Muscle layer of duodenum (tissue), 2 donors: Measurements from ENCODE around the gene PRF1.
"Not testable (repeated sequence)": the region's sequence is repeated elsewhere in the genome, so short reads cannot be mapped to it uniquely, and the experiment has no call there.

Source experiments
- H3K27ac ChIP-seq: one replicate; pipeline ENCODE4 v1.7.0; 2013; ENCODE audit warnings: mild to moderate bottlenecking, low read length
- H3K27me3 ChIP-seq: one replicate; pipeline ENCODE4 v1.7.0; 2013; ENCODE audit warnings: low read depth, mild to moderate bottlenecking, control low read depth, low read length
- H3K36me3 ChIP-seq, 2 donors: one replicate each; pipeline ENCODE4 v1.7.0; 2013; ENCODE audit warnings: low read length in 2 of 2, control low read depth in 1 of 2, mild to moderate bottlenecking in 1 of 2; ENCODE audit not compliant: insufficient read depth in 2 of 2, control insufficient read depth in 1 of 2
- H3K4me1 ChIP-seq, 2 donors: one replicate each; pipeline ENCODE4 v1.7.0; 2013; ENCODE audit warnings: low read length in 2 of 2, mild to moderate bottlenecking in 2 of 2, control low read depth in 1 of 2, moderate library complexity in 1 of 2; ENCODE audit not compliant: insufficient read depth in 2 of 2, control insufficient read depth in 1 of 2
- H3K4me3 ChIP-seq, 2 donors: one replicate each; pipeline ENCODE4 v1.7.0; 2013; ENCODE audit warnings: low read length in 2 of 2, low read depth in 1 of 2, mild to moderate bottlenecking in 1 of 2
- H3K9me3 ChIP-seq, 2 donors: one replicate each; pipeline ENCODE4 v1.7.0; 2013; ENCODE audit warnings: low read length in 2 of 2, control low read depth in 1 of 2, mild to moderate bottlenecking in 1 of 2; ENCODE audit not compliant: control insufficient read depth in 1 of 2
- donor health status: healthy.

PRF1 gene

DNA sequence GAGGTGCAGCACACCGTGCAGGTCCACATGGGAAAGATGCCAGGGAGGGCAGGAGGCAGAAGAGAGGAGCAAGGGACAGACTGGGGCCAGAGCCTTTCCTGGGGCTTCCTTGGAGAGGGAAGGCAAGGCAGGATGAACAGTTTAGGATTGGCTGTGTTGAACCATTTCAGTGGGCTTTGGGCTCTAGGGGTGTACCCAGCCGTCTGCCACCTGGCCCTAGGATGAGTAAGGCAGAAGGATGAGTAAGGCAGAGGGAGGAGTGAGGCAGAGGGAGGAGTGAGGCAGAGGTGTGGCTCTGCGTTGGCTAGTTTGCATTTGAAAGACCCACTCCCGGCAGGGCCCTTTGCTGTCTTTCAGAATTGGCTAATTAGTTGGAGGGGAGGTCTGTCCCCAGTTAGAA, 31.5 kb upstream of the PRF1 start:
- Histone ChIP-seq H3K9me3 (no peaks in the 10 kb centered on the region), H3K4me1 (no peaks in the 10 kb centered on the region), H3K4me3 (no peak overlapping the region), H3K36me3 (no peaks in the 10 kb centered on the region), H3K27me3 (no peaks in the 10 kb centered on the region), H3K27ac (no peak overlapping the region)

DNA sequence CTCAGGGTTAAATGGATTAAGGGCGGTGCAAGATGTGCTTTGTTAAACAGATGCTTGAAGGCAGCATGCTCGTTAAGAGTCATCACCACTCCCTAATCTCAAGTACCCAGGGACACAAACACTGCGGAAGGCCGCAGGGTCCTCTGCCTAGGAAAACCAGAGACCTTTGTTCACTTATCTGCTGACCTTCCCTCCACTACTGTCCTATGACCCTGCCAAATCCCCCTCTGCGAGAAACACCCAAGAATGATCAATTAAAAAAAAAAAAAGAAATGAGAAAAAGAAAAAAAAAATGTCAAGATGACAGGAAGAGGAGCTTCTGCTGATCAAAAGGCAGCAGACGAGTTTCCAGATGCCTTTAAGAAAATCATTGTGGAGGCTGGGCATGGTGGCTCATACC, 29.2 kb upstream of the PRF1 start:
- H3K9me3 ChIP-seq, H3K4me1 ChIP-seq, H3K27me3 ChIP-seq, H3K27ac ChIP-seq, H3K36me3 ChIP-seq, H3K4me3 ChIP-seq: not testable (repeated sequence)

DNA sequence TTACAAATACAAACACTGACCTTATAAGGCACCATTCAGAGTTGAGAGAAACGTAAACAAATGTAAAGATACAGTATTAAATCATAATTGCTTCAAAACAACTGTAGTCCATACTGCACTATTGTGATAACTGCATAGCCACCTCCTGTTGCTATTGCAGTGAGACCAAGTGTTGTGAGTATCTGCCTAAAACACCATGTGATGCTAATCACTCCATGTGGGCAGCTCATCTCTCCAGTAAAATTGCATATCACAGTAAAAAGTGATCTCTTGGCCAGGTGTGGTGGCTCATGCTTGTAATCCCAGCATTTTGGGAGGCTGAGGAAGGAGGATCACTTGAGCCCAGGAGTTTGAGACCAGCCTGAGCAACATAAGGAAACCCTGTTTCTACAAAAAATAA, 26.8 kb upstream of the PRF1 start:
- H3K4me1 ChIP-seq, result no peaks in the 10 kb centered on the region
- no peaks in the 10 kb centered on the region for H3K9me3 ChIP-seq
- no peaks in the 10 kb centered on the region for H3K36me3 ChIP-seq
- no peak overlapping the region for H3K27ac ChIP-seq
- no peaks in the 10 kb centered on the region for H3K27me3 ChIP-seq
- H3K4me3 ChIP-seq, result no peak overlapping the region

DNA sequence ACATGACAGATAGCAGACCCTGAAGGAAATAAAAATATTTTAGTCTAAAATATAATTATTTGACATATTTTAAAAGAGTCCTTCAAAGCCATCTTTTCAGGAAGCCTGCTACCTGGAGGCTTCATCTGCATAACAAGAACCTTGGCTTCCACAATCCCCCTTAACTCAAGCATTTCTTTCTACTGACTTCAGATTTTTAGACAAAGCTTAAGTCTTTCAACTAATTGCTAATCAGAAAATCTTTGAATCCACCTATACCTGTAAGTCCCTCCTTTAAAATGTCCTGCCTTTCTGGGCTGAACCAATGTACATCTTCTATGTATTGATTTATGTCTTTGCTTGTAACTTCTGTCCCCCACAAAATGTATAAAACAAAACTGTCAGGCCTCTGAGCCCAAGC, 23.5 kb upstream of the PRF1 start:
- Histone ChIP-seq H3K36me3 (no peaks in the 10 kb centered on the region), H3K4me1 (no peaks in the 10 kb centered on the region), H3K27me3 (no peaks in the 10 kb centered on the region), H3K9me3 (no peaks in the 10 kb centered on the region), H3K4me3 (no peak overlapping the region), H3K27ac (no peak overlapping the region)

DNA sequence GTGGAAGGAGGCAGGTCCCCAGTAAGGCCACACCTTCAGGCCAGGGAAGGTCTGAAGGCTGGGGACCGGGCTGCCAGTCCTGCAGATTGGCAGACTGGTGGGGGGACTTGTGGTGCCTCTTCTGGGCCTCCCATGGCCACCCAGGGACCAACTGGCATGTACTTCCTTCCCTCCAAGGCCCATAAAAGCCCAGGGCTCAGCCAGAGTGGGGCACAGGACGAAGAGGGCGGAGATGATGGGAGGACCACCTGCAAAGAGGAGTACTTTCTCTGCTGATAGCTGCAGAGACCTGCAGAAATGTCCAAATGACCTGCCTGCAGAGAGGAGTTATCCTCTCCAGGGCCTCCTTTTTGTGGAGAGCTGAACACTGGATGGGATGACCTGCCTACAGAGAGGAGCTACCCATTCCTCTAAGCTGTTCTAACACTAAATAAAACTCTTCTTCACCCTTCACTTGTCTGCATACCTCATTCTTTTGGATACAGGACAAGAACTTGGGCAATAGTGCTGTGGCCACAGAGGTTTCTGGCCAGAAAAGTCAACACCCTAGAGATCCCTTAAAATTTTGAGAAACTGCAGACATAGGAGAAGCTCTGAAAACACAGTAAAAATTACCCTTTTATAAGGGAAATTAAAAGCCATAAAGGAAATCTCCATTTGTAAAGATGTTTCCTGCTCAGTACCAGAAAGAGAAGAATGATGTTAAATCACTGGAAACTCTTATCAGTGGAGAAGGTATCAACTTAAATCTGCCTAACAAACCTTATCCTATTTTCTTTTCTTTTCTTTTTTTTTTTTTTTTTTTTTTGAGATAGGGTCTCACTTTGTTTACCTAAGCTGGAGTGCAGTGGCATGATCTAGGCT, 20.7 kb upstream of the PRF1 start:
- Histone ChIP-seq H3K36me3 (no peaks in the 10 kb centered on the region), H3K27ac (no peak overlapping the region), H3K27me3 (no peaks in the 10 kb centered on the region), H3K4me1 (no peaks in the 10 kb centered on the region), H3K4me3 (no peak overlapping the region), H3K9me3 (peaks cover 0 to 10% of the 10 kb centered on the region in 2 donors)

DNA sequence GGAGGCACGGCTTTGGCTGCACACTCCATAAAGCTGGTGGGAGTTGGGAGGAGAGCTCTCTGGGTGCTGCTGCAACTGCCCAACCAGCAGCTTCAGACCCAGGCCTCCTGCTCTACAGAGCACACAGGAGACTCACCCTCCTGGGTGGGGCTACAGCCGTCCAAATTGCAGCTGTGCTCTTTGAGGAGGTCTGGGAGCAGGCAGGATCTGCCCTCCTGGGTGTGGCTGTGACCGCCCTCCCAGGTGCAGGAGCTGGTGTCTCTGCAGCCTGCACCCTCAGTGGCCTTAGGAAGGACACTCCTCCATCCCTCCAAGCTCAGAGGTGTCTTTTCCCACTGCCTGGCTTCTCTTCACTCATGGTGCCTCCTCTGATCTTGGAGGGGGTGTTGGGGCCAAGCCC, 20.0 kb upstream of the PRF1 start:
- H3K27ac ChIP-seq, result no peak overlapping the region
- peaks cover 0 to 4% of the 10 kb centered on the region in 2 donors for H3K4me1 ChIP-seq
- peaks cover 0 to 10% of the 10 kb centered on the region in 2 donors for H3K9me3 ChIP-seq
- H3K27me3 ChIP-seq, result no peaks in the 10 kb centered on the region
- H3K36me3 ChIP-seq, result no peaks in the 10 kb centered on the region
- H3K4me3 ChIP-seq, result no peak overlapping the region

DNA sequence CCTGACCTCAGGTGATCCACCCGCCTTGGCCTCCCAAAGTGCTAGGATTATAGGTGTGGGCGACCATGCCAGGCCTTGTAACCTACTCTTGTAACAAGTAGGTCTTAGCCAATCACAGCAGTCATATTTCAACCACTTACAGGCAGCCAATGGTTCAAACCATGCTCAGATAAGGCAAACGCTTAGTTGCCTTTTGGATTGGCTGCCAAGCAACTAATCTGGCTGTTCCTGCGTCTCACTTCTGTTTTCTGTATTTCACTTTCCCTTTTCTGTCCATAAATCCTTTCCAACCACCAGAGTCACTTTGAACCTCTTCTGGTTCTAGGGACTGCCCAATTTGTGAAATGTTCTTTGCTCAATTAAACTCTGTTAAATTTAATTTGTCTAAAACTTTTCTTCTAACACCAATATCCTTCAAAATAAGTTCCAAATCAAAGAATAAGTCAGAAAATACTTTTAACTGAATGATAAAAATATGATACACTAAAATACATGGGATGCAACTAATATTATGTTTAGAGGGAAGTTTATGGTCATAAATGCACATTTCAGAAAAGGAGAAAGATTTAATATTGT, 19.1 kb upstream of the PRF1 start:
- Histone ChIP-seq H3K4me1 (peaks cover 0 to 5% of the 10 kb centered on the region in 2 donors), H3K36me3 (no peaks in the 10 kb centered on the region), H3K4me3 (no peak overlapping the region), H3K27ac (no peak overlapping the region), H3K9me3 (peaks cover 0 to 10% of the 10 kb centered on the region in 2 donors), H3K27me3 (no peaks in the 10 kb centered on the region)

DNA sequence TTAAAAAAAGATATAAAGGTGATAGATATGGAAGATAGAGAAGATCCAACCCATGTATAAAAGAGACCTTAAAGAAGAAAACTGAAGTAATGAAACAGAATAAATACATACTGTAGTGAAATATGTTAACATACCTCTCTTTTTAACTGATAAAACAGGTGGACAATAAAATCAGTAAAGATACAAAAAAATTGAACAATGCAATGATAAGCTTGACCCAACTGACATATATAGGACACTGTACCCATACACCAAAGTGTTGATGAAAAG, 17.4 kb upstream of the PRF1 start:
- H3K27me3 ChIP-seq, result no peaks in the 10 kb centered on the region
- H3K9me3 ChIP-seq, result peaks cover 0 to 10% of the 10 kb centered on the region in 2 donors
- H3K4me3 ChIP-seq, result no peak overlapping the region
- H3K4me1 ChIP-seq, result peaks cover 0 to 5% of the 10 kb centered on the region in 2 donors
- no peak overlapping the region for H3K27ac ChIP-seq
- H3K36me3 ChIP-seq, result no peaks in the 10 kb centered on the region

DNA sequence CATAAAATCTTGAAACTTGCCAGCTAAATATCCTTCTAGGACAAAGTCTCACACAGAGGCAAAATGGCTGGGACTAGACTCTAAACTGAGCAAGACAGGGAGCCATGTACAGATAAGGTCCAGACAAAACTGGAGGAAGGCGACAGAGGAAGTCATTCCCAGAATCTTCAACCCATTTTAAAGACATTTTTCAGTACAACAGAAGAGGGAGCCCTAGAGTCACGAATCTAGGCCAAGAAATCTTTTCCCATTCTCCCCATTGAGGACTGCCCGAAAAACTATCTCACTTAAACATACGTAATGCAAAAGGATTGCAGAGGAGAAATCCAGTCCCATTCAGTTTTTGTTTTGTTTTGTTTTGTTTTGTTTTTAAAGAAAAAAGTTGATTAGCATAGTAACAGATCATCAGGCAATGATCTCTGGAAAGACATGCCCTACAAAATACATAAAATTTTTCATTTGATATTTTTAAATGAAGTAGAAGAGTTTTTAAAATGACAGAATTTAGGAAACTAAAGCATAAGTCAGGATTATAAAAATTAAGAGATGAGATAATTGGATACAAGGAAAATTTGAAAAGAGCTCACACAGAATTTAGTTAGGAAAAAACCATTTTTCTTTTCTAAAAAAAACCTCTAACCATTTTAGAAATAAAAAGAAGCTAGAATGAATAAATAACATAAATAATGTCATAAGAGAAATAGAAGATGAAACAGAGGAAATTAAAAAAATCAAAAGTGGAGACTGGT, 16.9 kb upstream of the PRF1 start:
- Histone ChIP-seq H3K9me3 (peaks cover 0 to 10% of the 10 kb centered on the region in 2 donors), H3K4me1 (peaks cover 0 to 5% of the 10 kb centered on the region in 2 donors), H3K36me3 (no peaks in the 10 kb centered on the region), H3K4me3 (no peak overlapping the region), H3K27me3 (no peaks in the 10 kb centered on the region), H3K27ac (no peak overlapping the region)

DNA sequence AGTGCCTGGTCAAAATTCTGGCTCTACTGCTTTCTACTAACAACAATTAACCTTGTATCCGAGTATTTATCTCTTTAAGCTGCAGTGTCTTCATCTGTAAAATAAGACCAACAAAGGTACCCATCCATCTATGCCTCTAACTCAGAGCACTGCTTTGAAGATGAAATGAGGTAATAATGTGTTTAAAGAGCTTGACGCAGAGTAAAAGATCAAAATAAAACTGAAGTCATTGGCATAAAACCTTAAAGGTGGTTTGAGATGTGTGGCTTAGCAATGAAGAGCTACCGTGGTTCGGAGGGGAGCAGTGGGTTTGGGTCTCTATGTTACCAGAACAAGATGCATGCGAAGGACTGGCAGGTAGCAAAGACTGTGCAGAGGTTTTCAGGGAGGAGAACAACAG, 16.1 kb upstream of the PRF1 start:
- H3K27me3 ChIP-seq, result no peaks in the 10 kb centered on the region
- no peak overlapping the region for H3K27ac ChIP-seq
- peaks cover 0 to 5% of the 10 kb centered on the region in 2 donors for H3K4me1 ChIP-seq
- no peak overlapping the region for H3K4me3 ChIP-seq
- no peaks in the 10 kb centered on the region for H3K36me3 ChIP-seq
- H3K9me3 ChIP-seq, result peaks cover 0 to 10% of the 10 kb centered on the region in 2 donors

DNA sequence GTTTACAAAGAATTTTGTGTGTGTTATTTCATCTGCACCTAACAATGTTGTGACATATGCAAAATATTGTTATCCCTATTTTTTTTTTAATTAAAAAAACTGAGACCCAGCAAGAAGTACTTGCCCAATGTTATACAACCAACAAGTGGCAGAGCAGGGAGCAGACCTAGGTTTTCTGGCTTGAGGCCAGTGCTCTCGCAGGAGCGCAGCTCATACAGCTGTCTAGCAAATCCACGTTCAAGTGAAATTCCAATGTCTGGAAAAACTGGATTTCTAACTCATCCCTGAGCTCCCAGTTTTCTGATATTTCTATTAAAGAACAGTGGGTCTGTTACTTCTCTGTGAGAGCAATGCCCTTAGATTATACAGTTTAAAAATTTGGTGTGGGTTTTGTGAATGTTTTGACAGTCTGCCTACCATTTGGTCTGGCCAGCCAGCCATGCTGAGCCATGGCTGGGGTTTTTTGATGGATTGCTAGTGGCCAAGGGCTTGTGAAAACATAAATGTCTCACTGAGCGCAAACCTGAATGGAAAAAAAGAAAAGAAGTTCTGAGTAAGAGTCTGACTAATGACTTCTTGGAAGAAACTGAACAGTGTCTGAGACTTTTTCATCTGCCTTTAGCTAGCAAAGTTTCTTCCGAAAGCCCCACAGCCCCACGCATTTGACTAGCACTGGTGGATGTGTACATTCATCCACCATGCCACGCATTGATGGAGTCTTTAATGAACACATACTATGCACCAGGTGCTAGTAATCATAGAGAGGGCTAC, 15.4 kb upstream of the PRF1 start:
- Histone ChIP-seq H3K4me3 (no peak overlapping the region), H3K4me1 (peaks cover 0 to 5% of the 10 kb centered on the region in 2 donors), H3K9me3 (peaks cover 0 to 10% of the 10 kb centered on the region in 2 donors), H3K27me3 (no peaks in the 10 kb centered on the region), H3K36me3 (no peaks in the 10 kb centered on the region), H3K27ac (no peak overlapping the region)
